Measurements from ENCODE around the gene MED12L. TPM values are rescaled to one million over a fixed set of nuclear protein-coding genes. Genes with fewer than 3 reads are reported as not detected.

MED12L gene
- total RNA-seq, 4 donors from 2014 or later: 1.6 to 23.7 (median 4.0) TPM

GRCh38 chr3:151154566-151154965 is 69.1 kb downstream of the MED12L start:
- no peak for DNase-seq
- Histone ChIP-seq H3K27me3 (no peaks in the 10 kb centered on the region), H3K36me3 (no peaks in the 10 kb centered on the region), H3K9me3 (no peaks in the 10 kb centered on the region), H3K27ac (no peak overlapping the region), H3K4me3 (replicated peaks in 1 of 3) (no peak overlapping the region), H3K4me1 (no peaks in the 10 kb centered on the region)
- WGBS, 2 donors: 93 to 96% methylated on average over 6 of the region's 6 CpGs
- TF ChIP-seq POLR2A (IDR thresholded peaks at IDR 0.05): no peak
- TF ChIP-seq CTCF (IDR thresholded peaks at IDR 0.05): no peak
- intact Hi-C loops (cut with DNase I): no loop called here

- intact Hi-C loops (cut with DNase I): no loop called here
- 71 to 75% methylated on average over 8 of the region's 8 CpGs for WGBS, 2 donors
- no peak overlapping the region for H3K4me3 ChIP-seq (replicated peaks in 1 of 3)
Observed at GRCh38 chr3:151155409-151156128, 70.1 kb downstream of the MED12L start.

GRCh38 chr3:151156618-151157216 is 71.3 kb downstream of the MED12L start:
- Histone ChIP-seq H3K27me3 (no peaks in the 10 kb centered on the region), H3K4me1 (no peaks in the 10 kb centered on the region), H3K9me3 (no peaks in the 10 kb centered on the region), H3K27ac (no peak overlapping the region), H3K4me3 (replicated peaks in 1 of 3) (no peak overlapping the region), H3K36me3 (no peaks in the 10 kb centered on the region)
- TF ChIP-seq CTCF (IDR thresholded peaks at IDR 0.05) (peak in 5 of 6 experiments; percentile 19 to 58 (median 43)), POLR2A (IDR thresholded peaks at IDR 0.05) (no peak)
- intact Hi-C loops (cut with DNase I): no loop called here
- no peak for DNase-seq
- WGBS, 2 donors: 34 to 35% methylated on average over 3 of the region's 3 CpGs

More at GRCh38 chr3:151155409-151156128, 70.1 kb downstream of the MED12L start:
- Histone ChIP-seq H3K27ac (no peak overlapping the region), H3K4me1 (no peaks in the 10 kb centered on the region), H3K36me3 (no peaks in the 10 kb centered on the region), H3K27me3 (no peaks in the 10 kb centered on the region), H3K9me3 (no peaks in the 10 kb centered on the region)
- TF ChIP-seq CTCF (IDR thresholded peaks at IDR 0.05) (no peak), POLR2A (IDR thresholded peaks at IDR 0.05) (no peak)
- DNase-seq: no peak

GRCh38 chr3:151159806-151160205 is 74.3 kb downstream of the MED12L start:
- H3K4me1 ChIP-seq: no peaks in the 10 kb centered on the region
- no peak overlapping the region for H3K27ac ChIP-seq
- 94 to 95% methylated on average over 10 of the region's 10 CpGs for WGBS, 2 donors
- intact Hi-C loops (cut with DNase I): loop anchor here (10.0 kb wide), 1 partner anchor 125 kb away; no protein-coding TSS in a partner anchor
- TF ChIP-seq CTCF (IDR thresholded peaks at IDR 0.05) (no peak), POLR2A (IDR thresholded peaks at IDR 0.05) (no peak)
- no peaks in the 10 kb centered on the region for H3K9me3 ChIP-seq
- H3K36me3 ChIP-seq: no peaks in the 10 kb centered on the region
- no peak for DNase-seq
- no peaks in the 10 kb centered on the region for H3K27me3 ChIP-seq
- H3K4me3 ChIP-seq (replicated peaks in 1 of 3): no peak overlapping the region

GRCh38 chr3:151165226-151165625 is 79.8 kb downstream of the MED12L start:
- no peaks in the 10 kb centered on the region for H3K9me3 ChIP-seq
- TF ChIP-seq CTCF (IDR thresholded peaks at IDR 0.05) (no peak), POLR2A (IDR thresholded peaks at IDR 0.05) (no peak)
- no peak for DNase-seq
- no peak overlapping the region for H3K27ac ChIP-seq
- no peaks in the 10 kb centered on the region for H3K27me3 ChIP-seq
- WGBS, 2 donors: 87 to 91% methylated on average over 7 of the region's 7 CpGs
- no peaks in the 10 kb centered on the region for H3K36me3 ChIP-seq
- intact Hi-C loops (cut with DNase I): loop anchor here (10.0 kb wide), 1 partner anchor 120 kb away; no protein-coding TSS in a partner anchor
- peaks cover 0 to 9% of the 10 kb centered on the region in 2 donors for H3K4me1 ChIP-seq
- no peak overlapping the region for H3K4me3 ChIP-seq (replicated peaks in 1 of 3)

All from thyroid gland (tissue), 4 donors.